GM18858 (cell line): ENCODE data around the gene CCDC68.
A peak's percentile ranks its signal among the peaks of the same experiment; 100 is the strongest.
"Not testable (repeated sequence)": the region's sequence is repeated elsewhere in the genome, so short reads cannot be mapped to it uniquely, and the experiment has no call there.

ENCODE experiments used
- ATAC-seq: cut with Tn5 transposase; IDR thresholded peaks from one replicate; pipeline ENCODE4 v1.9.1; 2021; ENCODE audit not compliant: unreplicated experiment

CCDC68 gene

GRCh38 chr18:54958704-54959625, at the start of gene CCDC68:
Gene CCDC68 (minus strand): TSS chr18:54959461. CDS start chr18:54942791, 16,670 bp downstream.
- ATAC-seq: no peak

GRCh38 chr18:55007602-55008001, 48.3 kb upstream of the CCDC68 start:
- ATAC-seq: no peak

- no peak for ATAC-seq
These were observed 44.4 kb upstream of the CCDC68 start for GRCh38 chr18:55003695-55004094.

DNA sequence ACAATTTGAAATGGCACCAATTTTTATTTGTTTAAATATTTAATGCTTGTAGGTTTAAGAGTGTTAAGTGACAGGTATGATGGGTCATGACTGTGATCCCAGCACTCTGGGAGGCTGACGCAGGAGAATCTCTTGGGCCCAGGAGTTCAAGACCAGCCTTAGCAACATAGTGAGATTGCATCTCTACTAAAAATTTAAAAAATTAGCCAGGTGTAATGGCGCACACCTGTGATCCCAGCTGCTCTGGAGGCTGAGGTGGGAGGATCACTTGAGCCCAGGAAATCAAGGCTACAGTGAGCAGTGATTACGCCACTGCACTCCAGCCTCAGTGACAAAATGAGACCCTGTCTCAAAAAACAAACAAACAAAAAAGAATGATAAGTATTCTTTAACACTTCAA, 43.0 kb upstream of the CCDC68 start:
- ATAC-seq: no peak

DNA sequence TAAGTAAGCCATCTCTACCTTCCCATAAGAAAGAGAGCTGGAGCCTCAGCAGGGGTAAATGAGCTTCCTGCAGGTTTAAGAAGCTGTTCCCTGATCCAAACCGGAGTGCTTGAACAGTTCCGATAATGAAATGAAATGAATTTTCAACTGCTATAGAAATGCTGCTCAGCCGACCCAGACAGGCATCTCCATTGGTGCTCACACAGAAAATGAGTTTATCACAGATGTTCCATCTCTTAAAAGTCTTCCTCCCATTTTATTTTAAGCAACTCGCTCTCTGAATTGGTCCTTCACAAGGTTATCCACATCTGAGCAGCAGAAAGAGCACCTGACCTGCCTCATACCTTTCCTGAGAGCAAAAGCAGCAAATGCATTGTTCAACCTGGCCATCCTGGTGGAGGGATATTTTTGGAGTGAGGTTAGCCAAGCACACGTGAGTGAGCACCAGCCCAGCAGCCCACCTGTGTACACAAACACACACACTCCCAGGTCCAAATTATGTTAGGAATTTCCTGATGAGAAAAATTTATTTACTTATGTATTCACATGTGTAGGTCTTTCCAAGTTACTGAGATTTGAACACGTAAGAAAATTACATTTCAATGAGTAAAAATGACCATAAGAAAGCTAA, 42.2 kb upstream of the CCDC68 start:
- ATAC-seq: no peak

DNA sequence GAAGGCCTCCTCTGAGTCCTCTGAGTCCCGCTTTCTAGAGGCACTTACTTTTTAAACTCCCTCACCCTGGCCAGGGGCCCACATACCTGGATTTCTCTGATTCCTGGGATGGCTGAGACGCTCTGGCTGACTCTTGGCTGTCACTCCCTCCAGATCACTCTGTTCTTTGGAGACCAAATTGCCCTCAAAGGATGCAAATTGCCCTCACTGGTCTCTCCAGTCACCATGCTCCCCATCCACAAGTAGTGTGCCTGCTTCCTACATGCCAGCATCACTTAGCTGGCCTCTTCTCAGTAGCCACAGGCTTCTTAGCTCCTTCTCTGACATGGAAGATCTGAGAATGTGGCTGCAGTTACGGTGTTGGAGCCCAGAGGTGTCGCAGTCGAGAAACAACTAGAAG, 41.3 kb upstream of the CCDC68 start:
- ATAC-seq: no peak

DNA sequence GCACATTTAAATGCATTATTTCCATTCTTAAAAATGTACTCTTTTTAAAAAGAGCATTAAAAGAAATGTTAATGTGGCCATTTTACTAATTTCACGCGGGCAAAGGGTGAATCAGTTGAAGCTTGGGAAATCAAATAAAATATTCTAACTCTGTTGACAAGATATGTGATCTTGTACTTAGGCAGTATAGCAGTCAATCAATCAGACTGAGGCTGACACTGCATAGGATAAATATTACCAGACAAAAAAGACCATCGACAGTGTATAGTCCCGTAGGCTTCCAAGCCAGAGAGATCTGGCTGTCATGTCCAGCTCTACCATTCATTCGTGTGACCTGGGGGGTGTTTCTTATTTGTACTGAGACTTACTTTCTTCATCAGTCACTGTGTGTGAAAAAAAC, 39.8 kb upstream of the CCDC68 start:
- no peak for ATAC-seq

DNA sequence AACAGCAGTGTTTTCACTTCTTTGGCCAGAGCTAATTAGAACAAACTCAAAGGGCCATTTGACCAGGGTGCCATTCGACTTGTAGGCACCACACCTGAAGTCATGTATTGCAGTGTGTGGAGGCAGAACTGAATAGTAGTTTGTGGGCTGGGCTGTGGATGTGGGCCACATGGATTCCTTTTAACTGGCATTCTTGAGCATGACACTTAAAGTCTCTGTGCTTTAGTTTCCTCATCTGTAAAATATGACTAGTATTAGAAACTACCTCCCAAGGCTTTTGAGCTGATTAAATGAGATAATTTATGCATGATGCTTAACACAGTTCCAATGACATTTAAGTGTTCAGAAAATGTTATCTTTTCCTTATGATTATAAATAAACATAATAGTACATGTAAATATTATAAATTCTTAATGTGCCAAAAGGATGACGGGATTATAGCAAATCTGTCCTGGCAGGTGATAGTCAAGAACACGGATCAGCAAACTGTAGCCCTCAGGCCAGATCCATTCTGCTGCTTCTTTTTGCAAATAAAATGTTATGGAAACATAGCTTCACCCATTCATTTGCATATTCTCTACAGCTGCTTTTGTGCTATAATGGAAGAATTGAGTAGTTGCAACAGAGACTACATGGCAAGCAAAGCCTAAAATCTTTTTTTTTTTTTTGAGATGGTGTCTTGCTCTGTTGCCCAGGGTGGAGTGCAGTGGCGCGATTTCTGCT, 36.3 kb upstream of the CCDC68 start:
- no peak for ATAC-seq

DNA sequence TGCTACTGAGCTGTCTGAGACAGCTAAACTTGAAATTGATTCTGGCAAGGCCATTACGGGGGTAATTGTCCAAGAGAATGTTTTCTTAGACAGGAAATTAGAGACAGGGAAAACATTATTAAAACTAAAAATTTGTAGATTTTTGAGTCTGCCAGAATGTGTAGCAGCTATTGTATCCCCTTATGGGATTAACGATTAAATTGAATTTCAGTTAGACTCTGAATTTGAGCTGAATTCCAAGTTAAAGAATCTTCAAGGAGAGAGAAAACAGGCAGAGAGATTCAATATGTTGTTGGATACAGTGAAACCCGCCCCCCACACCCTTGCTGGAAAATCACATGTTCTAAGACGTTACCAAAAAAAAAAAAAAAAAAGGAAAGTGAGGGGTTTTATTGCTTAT, 32.7 kb upstream of the CCDC68 start:
- no peak for ATAC-seq

DNA sequence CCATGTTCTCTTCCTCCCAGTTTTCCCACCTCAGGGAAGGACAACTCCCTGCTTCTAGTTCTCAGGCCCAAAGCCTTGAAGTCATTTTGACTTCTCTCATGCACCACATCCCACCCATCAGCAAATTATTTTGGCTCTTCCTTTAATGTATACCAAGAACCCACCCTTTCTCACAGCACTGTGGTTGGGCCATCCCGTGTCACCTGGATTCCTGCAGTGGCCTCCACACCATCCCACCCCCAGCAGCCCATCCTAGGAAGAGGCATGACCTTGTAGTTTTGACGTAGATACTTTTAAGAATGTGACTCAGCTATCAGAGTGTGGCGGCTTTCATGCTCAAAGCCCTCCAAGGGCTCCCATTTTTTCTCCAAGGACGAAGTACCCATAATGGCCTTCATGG, 25.6 kb upstream of the CCDC68 start:
- no peak for ATAC-seq

GRCh38 chr18:54983791-54984190, 24.5 kb upstream of the CCDC68 start:
- no peak for ATAC-seq

DNA sequence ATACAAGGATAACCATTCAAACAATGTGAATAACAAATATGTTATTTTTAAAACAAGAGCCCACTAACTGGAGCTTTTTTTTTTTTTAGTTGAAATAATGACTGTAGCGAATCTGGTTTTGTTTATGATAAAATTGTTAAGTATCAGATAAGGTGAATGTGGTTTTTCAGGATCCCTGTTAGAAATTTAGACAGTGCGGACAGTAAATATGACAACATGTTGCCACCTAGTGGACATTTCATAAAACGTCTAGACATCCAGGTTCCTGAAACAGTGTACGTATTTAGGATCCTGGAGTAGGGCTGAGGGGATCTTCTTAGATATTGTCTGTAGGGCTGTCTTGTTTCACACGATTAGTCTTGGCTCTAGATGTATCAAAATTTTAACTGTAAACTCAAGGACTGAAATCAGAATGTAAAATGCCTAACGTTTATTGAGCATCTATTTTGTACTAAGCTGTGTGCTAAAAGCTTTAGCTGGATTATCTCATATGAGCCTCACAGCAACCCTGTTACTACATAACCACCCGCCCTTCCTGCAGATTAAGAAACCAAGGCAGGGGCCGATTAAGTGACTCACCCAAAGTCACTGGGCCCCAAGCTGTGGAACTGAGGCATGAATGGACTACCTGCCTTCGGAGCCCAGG, 23.9 kb upstream of the CCDC68 start:
- ATAC-seq: peak; percentile 90

GRCh38 chr18:54981076-54981475, 21.8 kb upstream of the CCDC68 start:
- ATAC-seq: no peak

DNA sequence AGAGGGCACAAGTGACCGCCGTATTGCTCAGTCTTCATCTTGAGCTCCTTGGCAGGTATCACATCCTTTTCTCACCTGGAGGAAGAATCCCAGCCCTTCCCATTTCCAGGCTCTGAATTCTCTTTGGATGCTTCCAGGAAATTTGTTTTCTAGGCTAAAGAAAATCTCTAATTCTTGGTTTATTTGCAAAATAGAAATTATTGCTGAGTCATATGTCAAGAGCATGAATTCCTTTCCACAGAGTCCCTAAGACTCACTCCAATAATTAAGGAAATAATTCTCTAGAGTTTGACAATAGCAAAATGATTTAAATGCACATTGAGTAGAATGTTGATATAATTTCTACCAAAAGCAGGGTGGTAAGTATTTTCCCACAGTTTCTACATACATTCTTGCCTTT, 16.3 kb upstream of the CCDC68 start:
- no peak for ATAC-seq

- ATAC-seq: no peak
These were observed 13.8 kb upstream of the CCDC68 start for GRCh38 chr18:54973046-54973445.

GRCh38 chr18:54968807-54969206, 9.5 kb upstream of the CCDC68 start:
- ATAC-seq: no peak

DNA sequence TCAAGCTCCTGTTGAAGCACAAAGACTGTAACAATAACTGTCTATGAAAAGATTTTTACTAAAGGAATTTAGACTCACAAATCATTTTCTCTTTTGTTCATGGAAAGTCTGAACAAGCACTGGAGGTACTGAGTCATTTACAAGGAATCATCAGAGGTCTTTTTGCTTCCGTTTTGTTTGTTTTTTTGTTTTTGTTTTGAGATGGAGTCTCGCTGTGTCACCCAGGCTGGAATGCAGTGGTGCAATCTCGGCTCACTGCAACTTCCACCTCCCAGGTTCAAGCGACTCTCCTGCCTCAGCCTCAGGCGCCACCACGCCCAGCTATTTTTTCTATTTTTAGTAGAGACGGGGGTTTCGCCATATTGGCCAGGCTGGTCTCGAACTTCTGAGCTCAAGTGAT, 9.0 kb upstream of the CCDC68 start:
- ATAC-seq: not testable (repeated sequence)

GRCh38 chr18:54967786-54968185, 8.5 kb upstream of the CCDC68 start:
- ATAC-seq: no peak

DNA sequence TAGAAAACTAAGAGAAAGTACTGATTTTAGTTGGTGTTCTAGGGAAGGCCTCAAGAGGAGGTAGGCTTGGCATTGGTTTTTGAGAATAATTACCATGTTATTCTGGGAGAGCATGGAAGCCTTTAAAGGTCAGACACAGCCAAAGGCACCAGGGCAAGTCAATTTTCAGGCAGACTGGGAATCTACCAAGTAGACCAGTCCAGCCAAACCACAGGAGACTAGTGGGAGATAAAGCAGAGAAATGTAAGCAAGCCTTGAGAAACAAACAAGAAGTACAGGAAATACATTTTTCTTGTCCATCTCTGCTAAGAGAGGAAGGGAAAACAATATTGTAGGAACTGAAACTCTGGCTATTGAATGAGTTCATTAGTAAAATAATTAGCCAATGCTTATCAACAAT, 5.5 kb upstream of the CCDC68 start:
- ATAC-seq: no peak

DNA sequence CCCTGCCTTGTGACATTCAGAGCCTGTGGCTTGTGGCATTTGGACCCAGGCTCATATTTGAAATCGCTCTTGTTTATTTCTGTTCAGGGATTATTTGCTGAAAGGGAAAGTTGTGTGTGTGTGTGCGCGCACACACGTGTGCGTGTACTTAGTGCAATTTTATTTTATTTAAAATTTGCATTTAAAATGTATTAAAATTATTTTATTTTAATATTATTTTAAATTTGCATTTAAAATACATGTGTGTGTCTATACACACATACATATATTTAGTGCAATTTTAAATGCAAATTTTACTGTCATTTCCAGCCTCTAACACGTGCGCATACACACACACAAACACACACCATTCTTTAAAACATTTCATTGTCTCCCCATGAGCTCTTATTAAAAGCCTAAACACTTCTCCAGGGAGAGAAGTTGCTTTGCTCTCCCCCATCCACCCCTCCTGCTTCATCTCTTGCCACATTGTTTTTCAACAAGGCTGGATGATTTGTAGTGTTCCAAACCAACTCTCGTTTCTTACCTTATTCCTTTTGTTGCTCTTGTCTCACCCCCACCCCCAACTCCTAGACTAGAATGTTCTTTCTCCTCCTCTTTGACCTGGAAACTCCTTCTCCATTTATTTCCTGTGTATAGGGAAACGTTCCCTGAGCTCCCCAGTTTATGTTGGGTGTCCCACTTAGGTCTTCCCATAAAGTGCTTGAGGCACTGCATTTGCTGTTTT, 3.8 kb upstream of the CCDC68 start:
- ATAC-seq: no peak

- no peak for ATAC-seq
These were observed 2.6 kb upstream of the CCDC68 start for GRCh38 chr18:54961868-54962267.
